ENCODE results near the gene GPD2. TPM values are rescaled to one million over a fixed set of nuclear protein-coding genes. Genes with fewer than 3 reads are reported as not detected.

GPD2 gene
- total and polyA plus RNA-seq, 10 of the 15 experiments (the other 5 are each of a cell fraction or from before 2014, with no cell fraction given): 10.0 to 73.5 (median 43.4) TPM

DNA sequence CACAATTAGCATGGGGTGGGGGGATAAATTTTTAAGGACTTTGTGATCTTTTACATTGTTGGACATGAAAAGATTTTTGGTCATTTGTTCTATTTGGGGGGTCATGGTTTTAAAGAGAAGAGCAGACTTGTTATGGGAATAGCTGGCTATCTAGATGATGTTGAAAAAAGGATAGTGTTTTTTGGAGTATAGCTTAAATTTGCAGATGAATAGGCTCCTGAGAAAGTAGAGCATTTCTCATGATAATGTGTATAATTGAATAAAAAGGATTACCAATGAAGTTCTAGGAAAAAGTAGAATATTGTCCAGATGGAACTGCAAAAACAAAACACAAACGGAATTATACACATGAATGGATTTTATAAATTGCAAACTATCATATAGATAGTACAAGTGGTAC is 186.3 kb downstream of the GPD2 start:
- SMC1A ChIA-PET (ENCODE audit: uncharacterized antibody, unreplicated experiment): no interaction called here
- Histone ChIP-seq H3K4me1 (ENCODE audit: control insufficient read depth, insufficient read depth, low read length) (no peaks in the 10 kb centered on the region), H3K27ac (ENCODE audit: control insufficient read depth, insufficient read depth) (no peak overlapping the region), H4K20me1 (ENCODE audit: control insufficient read depth, insufficient read depth) (no peaks in the 10 kb centered on the region), H3K79me2 (ENCODE audit: control insufficient read depth, insufficient read depth, low read length) (no peaks in the 10 kb centered on the region), H3K4me2 (ENCODE audit: control insufficient read depth, insufficient read depth) (no peak overlapping the region), H3K27me3 (replicated peaks in 1 of 2; ENCODE audit: control insufficient read depth in 2 of 2, insufficient read depth in 2 of 2, low read length in 1 of 2) (no peaks in the 10 kb centered on the region), H3K36me3 (ENCODE audit: control insufficient read depth in 2 of 2, insufficient read depth in 2 of 2, low read length in 1 of 2) (no peaks in the 10 kb centered on the region), H2AFZ (ENCODE audit: control insufficient read depth, low read depth, low read length) (no peak overlapping the region), H3K4me3 (no peak overlapping the region), H3K9me3 (replicated peaks; ENCODE audit: control insufficient read depth, insufficient read depth, low read length) (no peaks in the 10 kb centered on the region), H3K9ac (ENCODE audit: control insufficient read depth, insufficient read depth, low read length) (no peak overlapping the region)
- 0% methylated on average over 1 of the region's 1 CpG for WGBS (ENCODE audit: insufficient coverage, insufficient replicate concordance, low lambda C conversion rate, missing lambda C conversion rate)
- BruUV-seq (replicated peaks): no TSS peak
- POLR2A ChIA-PET: no interaction called here
- CTCF ChIA-PET: no interaction called here
- ATAC-seq (no peak), DNase-seq (ENCODE audit: low read depth, low spot score) (no peak), FAIRE-seq (no peak)
- RAD21 ChIA-PET (ENCODE audit: unreplicated experiment): interaction anchor here (1.6 kb wide), 1 partner anchor 33 kb away, joined by 3 read pairs; no protein-coding TSS in a partner anchor
- TF ChIP-seq RFX5 (IDR thresholded peaks at IDR 0.05; ENCODE audit: low read depth, low read length): no peak
- TF ChIP-seq STAT1 (conservative IDR thresholded peaks at IDR 0.05): no peak
- TF ChIP-seq, protein P1, sequence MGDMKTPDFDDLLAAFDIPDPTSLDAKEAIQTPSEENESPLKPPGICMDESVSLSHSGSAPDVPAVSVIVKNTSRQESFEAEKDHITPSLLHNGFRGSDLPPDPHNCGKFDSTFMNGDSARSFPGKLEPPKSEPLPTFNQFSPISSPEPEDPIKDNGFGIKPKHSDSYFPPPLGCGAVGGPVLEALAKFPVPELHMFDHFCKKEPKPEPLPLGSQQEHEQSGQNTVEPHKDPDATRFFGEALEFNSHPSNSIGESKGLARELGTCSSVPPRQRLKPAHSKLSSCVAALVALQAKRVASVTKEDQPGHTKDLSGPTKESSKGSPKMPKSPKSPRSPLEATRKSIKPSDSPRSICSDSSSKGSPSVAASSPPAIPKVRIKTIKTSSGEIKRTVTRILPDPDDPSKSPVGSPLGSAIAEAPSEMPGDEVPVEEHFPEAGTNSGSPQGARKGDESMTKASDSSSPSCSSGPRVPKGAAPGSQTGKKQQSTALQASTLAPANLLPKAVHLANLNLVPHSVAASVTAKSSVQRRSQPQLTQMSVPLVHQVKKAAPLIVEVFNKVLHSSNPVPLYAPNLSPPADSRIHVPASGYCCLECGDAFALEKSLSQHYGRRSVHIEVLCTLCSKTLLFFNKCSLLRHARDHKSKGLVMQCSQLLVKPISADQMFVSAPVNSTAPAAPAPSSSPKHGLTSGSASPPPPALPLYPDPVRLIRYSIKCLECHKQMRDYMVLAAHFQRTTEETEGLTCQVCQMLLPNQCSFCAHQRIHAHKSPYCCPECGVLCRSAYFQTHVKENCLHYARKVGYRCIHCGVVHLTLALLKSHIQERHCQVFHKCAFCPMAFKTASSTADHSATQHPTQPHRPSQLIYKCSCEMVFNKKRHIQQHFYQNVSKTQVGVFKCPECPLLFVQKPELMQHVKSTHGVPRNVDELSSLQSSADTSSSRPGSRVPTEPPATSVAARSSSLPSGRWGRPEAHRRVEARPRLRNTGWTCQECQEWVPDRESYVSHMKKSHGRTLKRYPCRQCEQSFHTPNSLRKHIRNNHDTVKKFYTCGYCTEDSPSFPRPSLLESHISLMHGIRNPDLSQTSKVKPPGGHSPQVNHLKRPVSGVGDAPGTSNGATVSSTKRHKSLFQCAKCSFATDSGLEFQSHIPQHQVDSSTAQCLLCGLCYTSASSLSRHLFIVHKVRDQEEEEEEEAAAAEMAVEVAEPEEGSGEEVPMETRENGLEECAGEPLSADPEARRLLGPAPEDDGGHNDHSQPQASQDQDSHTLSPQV (IDR thresholded peaks at IDR 0.05): no peak
- no peak for TF ChIP-seq STAT3 (IDR thresholded peaks at IDR 0.05; ENCODE audit: low read depth, low read length)
- TF ChIP-seq SMAD1 (IDR thresholded peaks at IDR 0.05; ENCODE audit: low read depth, partially characterized antibody): no peak
- TF ChIP-seq, protein P2, sequence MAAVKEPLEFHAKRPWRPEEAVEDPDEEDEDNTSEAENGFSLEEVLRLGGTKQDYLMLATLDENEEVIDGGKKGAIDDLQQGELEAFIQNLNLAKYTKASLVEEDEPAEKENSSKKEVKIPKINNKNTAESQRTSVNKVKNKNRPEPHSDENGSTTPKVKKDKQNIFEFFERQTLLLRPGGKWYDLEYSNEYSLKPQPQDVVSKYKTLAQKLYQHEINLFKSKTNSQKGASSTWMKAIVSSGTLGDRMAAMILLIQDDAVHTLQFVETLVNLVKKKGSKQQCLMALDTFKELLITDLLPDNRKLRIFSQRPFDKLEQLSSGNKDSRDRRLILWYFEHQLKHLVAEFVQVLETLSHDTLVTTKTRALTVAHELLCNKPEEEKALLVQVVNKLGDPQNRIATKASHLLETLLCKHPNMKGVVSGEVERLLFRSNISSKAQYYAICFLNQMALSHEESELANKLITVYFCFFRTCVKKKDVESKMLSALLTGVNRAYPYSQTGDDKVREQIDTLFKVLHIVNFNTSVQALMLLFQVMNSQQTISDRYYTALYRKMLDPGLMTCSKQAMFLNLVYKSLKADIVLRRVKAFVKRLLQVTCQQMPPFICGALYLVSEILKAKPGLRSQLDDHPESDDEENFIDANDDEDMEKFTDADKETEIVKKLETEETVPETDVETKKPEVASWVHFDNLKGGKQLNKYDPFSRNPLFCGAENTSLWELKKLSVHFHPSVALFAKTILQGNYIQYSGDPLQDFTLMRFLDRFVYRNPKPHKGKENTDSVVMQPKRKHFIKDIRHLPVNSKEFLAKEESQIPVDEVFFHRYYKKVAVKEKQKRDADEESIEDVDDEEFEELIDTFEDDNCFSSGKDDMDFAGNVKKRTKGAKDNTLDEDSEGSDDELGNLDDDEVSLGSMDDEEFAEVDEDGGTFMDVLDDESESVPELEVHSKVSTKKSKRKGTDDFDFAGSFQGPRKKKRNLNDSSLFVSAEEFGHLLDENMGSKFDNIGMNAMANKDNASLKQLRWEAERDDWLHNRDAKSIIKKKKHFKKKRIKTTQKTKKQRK (IDR thresholded peaks at IDR 0.05; ENCODE audit: low read depth, low read length): no peak
- no peak for TF ChIP-seq YBX1 (IDR thresholded peaks at IDR 0.05)
- TF ChIP-seq, protein P3, sequence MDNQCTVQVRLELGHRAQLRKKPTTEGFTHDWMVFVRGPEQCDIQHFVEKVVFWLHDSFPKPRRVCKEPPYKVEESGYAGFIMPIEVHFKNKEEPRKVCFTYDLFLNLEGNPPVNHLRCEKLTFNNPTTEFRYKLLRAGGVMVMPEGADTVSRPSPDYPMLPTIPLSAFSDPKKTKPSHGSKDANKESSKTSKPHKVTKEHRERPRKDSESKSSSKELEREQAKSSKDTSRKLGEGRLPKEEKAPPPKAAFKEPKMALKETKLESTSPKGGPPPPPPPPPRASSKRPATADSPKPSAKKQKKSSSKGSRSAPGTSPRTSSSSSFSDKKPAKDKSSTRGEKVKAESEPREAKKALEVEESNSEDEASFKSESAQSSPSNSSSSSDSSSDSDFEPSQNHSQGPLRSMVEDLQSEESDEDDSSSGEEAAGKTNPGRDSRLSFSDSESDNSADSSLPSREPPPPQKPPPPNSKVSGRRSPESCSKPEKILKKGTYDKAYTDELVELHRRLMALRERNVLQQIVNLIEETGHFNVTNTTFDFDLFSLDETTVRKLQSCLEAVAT (IDR thresholded peaks at IDR 0.05): no peak
- TF ChIP-seq CHD2 (IDR thresholded peaks at IDR 0.05; ENCODE audit: borderline replicate concordance, low read depth, low read length): no peak
- TF ChIP-seq KLF5 (IDR thresholded peaks at IDR 0.05; ENCODE audit: partially characterized antibody): no peak
- no peak for TF ChIP-seq IKZF2 (IDR thresholded peaks at IDR 0.05)
- in situ Hi-C loops (cut with MboI): no loop called here
- intact Hi-C loops (cut with micrococcal nuclease; ENCODE audit: unreplicated experiment): no loop called here

Data from GM12878 (cell line).